NT2/D1 (cell line): ENCODE data around the gene PSKH1.
A peak's percentile ranks its signal among the peaks of the same experiment; 100 is the strongest.

Experiments used
- DNase-seq: peaks from one replicate; pipeline ENCODE4 v3.0.0-alpha.2; 2011; ENCODE audit warnings: low read depth, low spot score
- H3K27me3 ChIP-seq: 2 replicates; pipeline ENCODE4 v1.6.0; 2011; ENCODE audit warnings: mild to moderate bottlenecking; ENCODE audit not compliant: insufficient read length, insufficient read depth
- H3K36me3 ChIP-seq: 2 replicates; pipeline ENCODE4 v1.6.1; 2011; ENCODE audit warnings: mild to moderate bottlenecking, low read length, mixed read lengths; ENCODE audit not compliant: insufficient read depth, insufficient read length
- H3K4me1 ChIP-seq: 2 replicates; pipeline ENCODE4 v1.5.1; 2011; ENCODE audit not compliant: insufficient read depth, insufficient read length
- H3K4me3 ChIP-seq: 2 replicates; pipeline ENCODE4 v1.5.1; 2011; ENCODE audit warnings: low read depth; ENCODE audit not compliant: insufficient read length
- H3K9ac ChIP-seq: 2 replicates; pipeline ENCODE4 v1.6.0; 2011; ENCODE audit warnings: low read depth; ENCODE audit not compliant: insufficient read length
- H3K9me3 ChIP-seq: 2 replicates; pipeline ENCODE4 v1.5.1; 2011; ENCODE audit warnings: mild to moderate bottlenecking, low read length; ENCODE audit not compliant: insufficient read depth
- SUZ12 ChIP-seq: IDR thresholded peaks from 2 replicates; pipeline ENCODE4 v1.6.1; 2011; ENCODE audit not compliant: insufficient read length, insufficient read depth; ENCODE audit errors: extremely low read depth
- YY1 ChIP-seq: IDR thresholded peaks from 2 replicates; pipeline ENCODE4 v1.6.1; 2011; ENCODE audit not compliant: insufficient read length, insufficient read depth
- ZNF274 ChIP-seq: IDR thresholded peaks from 2 replicates; pipeline ENCODE4 v1.6.1; 2011; ENCODE audit warnings: mild to moderate bottlenecking, low read depth, low read length

PSKH1 gene

DNA sequence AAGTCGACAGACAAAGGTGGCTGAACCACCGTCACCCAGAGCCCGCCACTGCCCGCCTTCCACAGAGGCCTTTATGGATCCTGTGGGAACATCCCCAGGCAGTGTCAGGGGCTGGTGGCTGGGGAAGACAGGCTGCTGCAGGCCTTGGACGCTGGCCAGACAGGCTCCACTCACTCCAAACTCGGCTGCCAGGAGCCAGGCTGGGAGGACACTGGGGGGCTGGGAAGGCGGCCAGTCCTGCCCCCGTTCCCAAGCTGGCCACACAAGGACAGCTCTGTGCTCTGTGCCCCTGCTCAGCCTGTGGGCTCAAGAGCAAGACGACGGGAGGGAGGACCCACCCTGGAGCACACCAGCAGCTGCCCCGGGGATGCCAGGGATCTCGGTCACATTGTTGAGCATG, 58.4 kb downstream of the PSKH1 start:
- H3K27me3 ChIP-seq = no peaks in the 10 kb centered on the region
- peaks cover 4% of the 10 kb centered on the region for H3K4me1 ChIP-seq
- DNase-seq = no peak
- no peaks in the 10 kb centered on the region for H3K9me3 ChIP-seq
- peaks cover 90% of the 10 kb centered on the region for H3K36me3 ChIP-seq
- H3K9ac ChIP-seq = no peak overlapping the region
- no peak overlapping the region for H3K4me3 ChIP-seq
- no peak for TF ChIP-seq YY1
- no peak for TF ChIP-seq ZNF274
- TF ChIP-seq SUZ12 = no peak

DNA sequence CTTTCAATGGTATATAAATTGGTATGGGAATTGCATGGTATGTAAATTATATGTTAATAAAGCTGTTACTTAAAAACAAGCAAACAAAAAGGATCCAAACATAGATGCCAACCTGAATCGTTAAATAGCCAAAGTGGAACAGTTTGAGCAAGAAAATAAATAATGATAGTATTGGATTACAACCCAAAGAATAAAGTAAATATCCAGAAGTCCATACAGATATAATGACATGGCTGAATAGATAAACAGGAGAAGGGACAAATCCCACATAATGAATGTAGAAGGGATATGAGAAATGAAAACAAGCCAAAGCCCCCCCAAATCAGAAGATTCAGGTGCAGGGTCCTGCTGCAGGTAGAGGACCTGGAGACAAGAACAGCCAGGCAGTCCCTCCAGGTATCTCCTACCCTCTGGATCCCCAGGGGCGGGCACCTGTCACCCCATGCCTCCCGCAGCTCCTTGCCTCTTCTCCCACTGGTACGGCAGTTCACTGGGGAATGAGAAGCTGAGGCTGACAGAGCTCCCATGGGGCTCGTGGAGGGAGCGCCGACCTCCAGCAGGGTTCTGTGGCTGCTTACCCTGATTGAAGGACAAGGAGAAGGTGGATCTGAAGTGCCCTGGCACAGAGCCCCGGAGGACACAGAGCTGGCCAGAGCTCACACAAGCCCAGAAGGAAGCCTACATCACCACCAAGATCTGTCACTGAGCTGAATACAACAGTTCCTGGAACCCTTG, 60.8 kb downstream of the PSKH1 start:
- Histone ChIP-seq H3K9ac (no peak overlapping the region), H3K36me3 (peaks cover 85% of the 10 kb centered on the region), H3K4me3 (no peak overlapping the region), H3K9me3 (no peaks in the 10 kb centered on the region), H3K27me3 (no peaks in the 10 kb centered on the region), H3K4me1 (peaks cover 4% of the 10 kb centered on the region)
- no peak for DNase-seq
- TF ChIP-seq ZNF274 (no peak), SUZ12 (no peak), YY1 (no peak)

DNA sequence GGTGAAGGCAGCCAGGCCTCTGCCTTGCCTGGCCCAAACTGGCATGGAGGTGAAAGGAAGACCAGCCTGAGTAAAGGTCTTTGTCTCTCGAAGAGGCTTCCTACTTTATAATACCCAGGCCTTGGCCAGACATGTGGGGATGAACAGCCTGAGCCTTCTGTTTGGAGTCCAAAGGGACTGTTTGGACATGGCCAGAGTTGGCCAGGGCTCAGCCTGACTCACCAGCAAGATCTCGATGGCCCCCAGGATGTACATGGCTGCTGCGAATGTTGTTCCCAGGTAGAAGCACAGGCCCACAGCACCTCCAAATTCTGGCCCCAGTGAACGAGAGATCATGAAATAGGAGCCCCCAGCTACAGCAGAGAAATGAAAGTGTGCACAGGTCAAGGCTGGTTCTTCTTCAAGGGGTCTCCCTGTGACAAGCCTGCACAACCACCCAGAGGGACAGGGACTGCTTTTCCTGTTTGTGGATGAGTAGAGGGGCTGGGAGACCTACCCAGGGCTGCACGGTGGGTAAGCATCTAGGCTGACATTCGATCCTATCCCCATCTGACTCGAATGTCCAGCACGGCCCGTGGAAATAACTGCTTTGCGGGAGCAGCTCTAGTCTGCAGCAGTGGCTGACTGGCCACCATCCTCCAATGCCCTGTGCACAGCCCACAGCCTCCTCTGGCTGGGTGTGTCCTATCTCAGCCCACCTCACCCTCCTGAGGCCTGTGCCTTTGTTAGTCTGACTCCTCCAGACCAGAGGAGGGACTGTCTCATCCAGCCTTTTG, 61.6 kb downstream of the PSKH1 start:
- no peak for TF ChIP-seq ZNF274
- no peak for TF ChIP-seq SUZ12
- no peak for TF ChIP-seq YY1
- Histone ChIP-seq H3K4me3 (no peak overlapping the region), H3K4me1 (peaks cover 4% of the 10 kb centered on the region), H3K27me3 (no peaks in the 10 kb centered on the region), H3K36me3 (peaks cover 85% of the 10 kb centered on the region), H3K9ac (no peak overlapping the region), H3K9me3 (no peaks in the 10 kb centered on the region)
- DNase-seq = no peak

GRCh38 chr16:67957622-67958021, 64.6 kb downstream of the PSKH1 start:
- no peak overlapping the region for H3K9ac ChIP-seq
- H3K9me3 ChIP-seq = no peaks in the 10 kb centered on the region
- no peak overlapping the region for H3K4me3 ChIP-seq
- DNase-seq = no peak
- no peaks in the 10 kb centered on the region for H3K27me3 ChIP-seq
- TF ChIP-seq ZNF274 (no peak), YY1 (no peak), SUZ12 (no peak)
- H3K36me3 ChIP-seq = peaks cover 85% of the 10 kb centered on the region
- peaks cover 11% of the 10 kb centered on the region for H3K4me1 ChIP-seq

DNA sequence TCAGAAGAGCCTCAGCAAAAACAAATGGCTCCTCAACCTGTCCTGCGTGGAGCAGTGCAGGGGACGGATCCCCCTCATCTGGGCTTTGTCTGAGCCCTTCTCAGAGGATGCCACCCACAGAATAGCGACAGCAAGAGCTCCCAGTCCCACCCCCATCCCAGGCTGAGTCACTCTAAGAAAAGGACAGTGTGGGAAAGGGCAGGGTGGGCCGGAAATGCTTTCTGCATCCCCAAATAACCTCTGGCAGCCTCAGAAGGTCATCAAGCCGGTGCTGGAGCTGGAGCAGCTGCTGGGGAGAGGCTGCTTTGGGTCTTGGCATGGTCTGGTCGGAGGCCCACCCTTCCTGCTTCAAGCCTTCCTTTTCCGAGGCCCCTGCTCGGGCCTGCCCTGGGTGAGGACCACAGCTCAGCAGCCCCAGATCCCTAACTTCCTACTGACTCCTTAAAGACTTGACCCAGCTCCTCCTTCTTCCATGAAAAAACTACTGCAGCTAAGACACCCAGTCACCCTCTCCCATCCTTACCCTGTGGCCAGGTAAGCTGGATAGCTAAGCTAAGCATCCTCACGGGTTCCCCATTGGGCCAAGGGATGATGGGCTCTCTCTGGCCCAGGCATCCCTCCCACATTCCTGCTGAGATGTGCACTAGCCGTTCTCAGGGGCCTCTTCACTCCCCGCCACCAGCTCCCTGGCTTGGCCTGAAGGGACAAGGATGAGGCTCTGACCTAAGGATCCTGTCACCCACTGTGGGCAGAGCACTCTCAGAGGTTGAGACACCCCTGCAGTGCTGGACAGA, 66.7 kb downstream of the PSKH1 start:
- no peak for DNase-seq
- Histone ChIP-seq H3K9ac (no peak overlapping the region), H3K27me3 (no peaks in the 10 kb centered on the region), H3K4me1 (peaks cover 16% of the 10 kb centered on the region), H3K36me3 (peaks cover 91% of the 10 kb centered on the region), H3K9me3 (no peaks in the 10 kb centered on the region), H3K4me3 (no peak overlapping the region)
- TF ChIP-seq SUZ12 (no peak), YY1 (no peak), ZNF274 (no peak)

GRCh38 chr16:67961551-67961957, 68.5 kb downstream of the PSKH1 start:
- H3K9ac ChIP-seq = peak overlapping the region; percentile 1
- H3K27me3 ChIP-seq = no peaks in the 10 kb centered on the region
- peaks cover 95% of the 10 kb centered on the region for H3K36me3 ChIP-seq
- no peak overlapping the region for H3K4me3 ChIP-seq
- peaks cover 17% of the 10 kb centered on the region for H3K4me1 ChIP-seq
- TF ChIP-seq ZNF274 = no peak
- no peak for TF ChIP-seq YY1
- no peak for TF ChIP-seq SUZ12
- no peaks in the 10 kb centered on the region for H3K9me3 ChIP-seq
- DNase-seq = no peak
